SJCRH30 (cell line): Measurements from ENCODE around the gene NPY2R. TPM values are rescaled to one million over a fixed set of nuclear protein-coding genes. Genes with fewer than 3 reads are reported as not detected.

Source experiments
- DNase-seq, 2 experiments: peaks; one replicate each; pipeline ENCODE4 v3.0.0-alpha.2; 2015 to 2020
- H3K27ac ChIP-seq: fragments of 250-450 bp; sonication (Bioruptor Pico); 2 replicates; pipeline ENCODE4 v1.5.1; 2020; ENCODE audit warnings: mild to moderate bottlenecking, moderate library complexity
- H3K27me3 ChIP-seq: fragments of 250-450 bp; sonication (Bioruptor Pico); 2 replicates; pipeline ENCODE4 v1.5.1; 2020; ENCODE audit warnings: mild to moderate bottlenecking, moderate library complexity
- H3K36me3 ChIP-seq: fragments of 250-450 bp; sonication (Bioruptor Pico); 2 replicates; pipeline ENCODE4 v1.5.1; 2020; ENCODE audit warnings: mild to moderate bottlenecking, moderate library complexity
- H3K4me1 ChIP-seq: fragments of 250-450 bp; sonication (Bioruptor Pico); 2 replicates; pipeline ENCODE4 v1.5.1; 2020; ENCODE audit warnings: mild to moderate bottlenecking, moderate library complexity
- H3K4me3 ChIP-seq: fragments of 250-450 bp; sonication (Bioruptor Pico); 2 replicates; pipeline ENCODE4 v1.5.1; 2020; ENCODE audit warnings: mild to moderate bottlenecking, moderate library complexity
- H3K9me3 ChIP-seq: fragments of 250-450 bp; sonication (Bioruptor Pico); replicated peaks from 2 replicates; pipeline ENCODE4 v1.5.1; 2020; ENCODE audit warnings: mild to moderate bottlenecking, moderate library complexity
- total RNA-seq: library from RNA; depleted of rRNA; stranded (reverse); fragments of >200 nt; shearing (Covaris generic); gene quantifications from 2 replicates; pipeline ENCODE4 v1.2.3, GENCODE V29; 2014; rRNA removed

NPY2R gene, protein sequence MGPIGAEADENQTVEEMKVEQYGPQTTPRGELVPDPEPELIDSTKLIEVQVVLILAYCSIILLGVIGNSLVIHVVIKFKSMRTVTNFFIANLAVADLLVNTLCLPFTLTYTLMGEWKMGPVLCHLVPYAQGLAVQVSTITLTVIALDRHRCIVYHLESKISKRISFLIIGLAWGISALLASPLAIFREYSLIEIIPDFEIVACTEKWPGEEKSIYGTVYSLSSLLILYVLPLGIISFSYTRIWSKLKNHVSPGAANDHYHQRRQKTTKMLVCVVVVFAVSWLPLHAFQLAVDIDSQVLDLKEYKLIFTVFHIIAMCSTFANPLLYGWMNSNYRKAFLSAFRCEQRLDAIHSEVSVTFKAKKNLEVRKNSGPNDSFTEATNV
- not detected in 2 replicates for total RNA-seq

GRCh38 chr4:155208258-155209054 is at the start of gene NPY2R:
Gene NPY2R, plus strand, starts transcription at chr4:155208636. Its CDS starts 5,304 bp downstream, at chr4:155213940.
- Histone ChIP-seq H3K36me3 (no peaks in the 10 kb centered on the region), H3K27me3 (no peaks in the 10 kb centered on the region), H3K9me3 (no peaks in the 10 kb centered on the region), H3K4me3 (no peak within 1 kb of the TSS), H3K27ac (no peak within 1 kb of the TSS), H3K4me1 (no peaks in the 10 kb centered on the region)
- DNase-seq: no peak

- H3K9me3 ChIP-seq: no peaks in the 10 kb centered on the region
- no peak overlapping the region for H3K27ac ChIP-seq
- H3K4me1 ChIP-seq: no peaks in the 10 kb centered on the region
- no peak overlapping the region for H3K4me3 ChIP-seq
- DNase-seq: no peak
- no peaks in the 10 kb centered on the region for H3K36me3 ChIP-seq
- no peaks in the 10 kb centered on the region for H3K27me3 ChIP-seq
These were observed 47.1 kb upstream of the NPY2R start for GRCh38 chr4:155161357-155161756.

GRCh38 chr4:155164718-155165117 is 43.7 kb upstream of the NPY2R start:
- no peak overlapping the region for H3K4me3 ChIP-seq
- no peaks in the 10 kb centered on the region for H3K4me1 ChIP-seq
- no peak for DNase-seq
- H3K27me3 ChIP-seq: no peaks in the 10 kb centered on the region
- H3K27ac ChIP-seq: no peak overlapping the region
- no peaks in the 10 kb centered on the region for H3K36me3 ChIP-seq
- H3K9me3 ChIP-seq: no peaks in the 10 kb centered on the region

- Histone ChIP-seq H3K27me3 (no peaks in the 10 kb centered on the region), H3K36me3 (no peaks in the 10 kb centered on the region), H3K4me1 (no peaks in the 10 kb centered on the region), H3K27ac (no peak overlapping the region), H3K4me3 (no peak overlapping the region), H3K9me3 (no peaks in the 10 kb centered on the region)
- DNase-seq: no peak
These were observed 37.9 kb upstream of the NPY2R start for GRCh38 chr4:155170569-155170968.

- H3K27me3 ChIP-seq: no peaks in the 10 kb centered on the region
- no peak for DNase-seq
These were observed 35.1 kb upstream of the NPY2R start for GRCh38 chr4:155173371-155173770.

GRCh38 chr4:155174668-155175067 is 33.8 kb upstream of the NPY2R start:
- no peak overlapping the region for H3K27ac ChIP-seq
- no peak for DNase-seq
- no peaks in the 10 kb centered on the region for H3K9me3 ChIP-seq
- no peaks in the 10 kb centered on the region for H3K4me1 ChIP-seq
- H3K27me3 ChIP-seq: no peaks in the 10 kb centered on the region
- H3K36me3 ChIP-seq: no peaks in the 10 kb centered on the region
- no peak overlapping the region for H3K4me3 ChIP-seq

More at GRCh38 chr4:155173371-155173770, 35.1 kb upstream of the NPY2R start:
- Histone ChIP-seq H3K4me3 (no peak overlapping the region), H3K9me3 (no peaks in the 10 kb centered on the region), H3K36me3 (no peaks in the 10 kb centered on the region), H3K4me1 (no peaks in the 10 kb centered on the region), H3K27ac (no peak overlapping the region)

DNA sequence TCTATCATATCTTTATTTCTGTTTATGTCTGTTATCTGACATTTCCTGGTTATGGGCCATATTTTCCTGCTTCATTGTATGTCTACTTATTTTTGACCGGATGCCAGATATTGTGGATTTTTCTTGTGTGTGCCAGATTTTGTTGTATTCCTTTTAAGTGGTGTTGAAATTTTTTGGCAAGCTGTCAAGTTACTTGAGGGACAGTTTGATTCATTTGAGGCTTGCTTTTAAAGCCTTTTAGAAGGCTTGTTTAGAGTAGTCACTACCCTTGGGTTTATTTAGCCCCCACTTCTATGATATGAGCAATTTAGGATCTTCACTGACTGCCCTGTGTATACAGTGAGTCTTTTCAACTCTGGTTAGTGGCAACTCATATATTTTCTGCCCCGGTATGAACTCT is 29.2 kb upstream of the NPY2R start:
- Histone ChIP-seq H3K27ac (no peak overlapping the region), H3K36me3 (no peaks in the 10 kb centered on the region), H3K4me3 (no peak overlapping the region), H3K27me3 (no peaks in the 10 kb centered on the region), H3K4me1 (no peaks in the 10 kb centered on the region), H3K9me3 (no peaks in the 10 kb centered on the region)
- no peak for DNase-seq

DNA sequence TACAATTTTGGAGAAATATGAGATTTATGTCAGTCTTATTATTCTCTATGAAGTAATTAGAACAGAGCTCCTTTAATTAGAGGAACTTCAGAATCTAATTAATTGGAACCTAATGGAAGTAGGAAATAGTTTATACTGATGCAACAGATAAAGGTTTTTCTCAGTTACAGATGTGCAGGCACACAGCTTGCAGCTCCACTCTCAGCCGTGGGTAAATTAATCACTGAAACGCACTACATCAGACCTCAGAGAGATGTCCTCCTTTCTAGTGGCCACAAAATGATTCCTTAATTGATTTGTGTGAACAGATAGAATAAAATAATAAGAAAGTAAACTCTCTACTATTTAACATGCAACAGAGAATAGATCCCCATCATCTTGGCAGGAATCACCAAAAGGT is 21.5 kb upstream of the NPY2R start:
- no peaks in the 10 kb centered on the region for H3K9me3 ChIP-seq
- H3K36me3 ChIP-seq: no peaks in the 10 kb centered on the region
- DNase-seq: no peak
- H3K27ac ChIP-seq: no peak overlapping the region
- no peaks in the 10 kb centered on the region for H3K27me3 ChIP-seq
- H3K4me1 ChIP-seq: no peaks in the 10 kb centered on the region
- H3K4me3 ChIP-seq: no peak overlapping the region

DNA sequence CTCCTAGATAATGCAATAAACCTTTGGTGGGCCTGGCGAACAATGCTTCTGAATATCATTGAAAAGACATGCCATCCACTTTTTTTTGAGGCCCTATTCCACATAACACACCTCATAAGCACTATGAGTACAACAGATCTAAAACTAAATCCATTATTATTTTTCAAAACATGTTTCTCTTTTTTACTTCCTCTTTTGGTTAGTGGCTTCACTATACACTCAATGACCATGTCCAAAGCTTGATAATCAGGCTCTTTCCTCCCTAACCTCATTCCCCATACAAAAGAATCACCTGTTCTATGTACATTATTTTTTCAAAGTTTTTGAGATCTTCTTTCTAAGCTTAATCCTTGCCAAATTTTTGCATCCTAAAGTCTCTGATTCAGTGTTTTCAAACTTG is 20.4 kb upstream of the NPY2R start:
- H3K4me1 ChIP-seq: no peaks in the 10 kb centered on the region
- H3K27me3 ChIP-seq: no peaks in the 10 kb centered on the region
- H3K27ac ChIP-seq: no peak overlapping the region
- no peak overlapping the region for H3K4me3 ChIP-seq
- no peaks in the 10 kb centered on the region for H3K9me3 ChIP-seq
- DNase-seq: no peak
- H3K36me3 ChIP-seq: no peaks in the 10 kb centered on the region

GRCh38 chr4:155190099-155190498 is 18.3 kb upstream of the NPY2R start:
- no peak overlapping the region for H3K4me3 ChIP-seq
- no peaks in the 10 kb centered on the region for H3K4me1 ChIP-seq
- no peaks in the 10 kb centered on the region for H3K27me3 ChIP-seq
- DNase-seq: no peak
- no peak overlapping the region for H3K27ac ChIP-seq
- no peaks in the 10 kb centered on the region for H3K9me3 ChIP-seq
- H3K36me3 ChIP-seq: no peaks in the 10 kb centered on the region

GRCh38 chr4:155197757-155198156 is 10.7 kb upstream of the NPY2R start:
- Histone ChIP-seq H3K4me1 (no peaks in the 10 kb centered on the region), H3K27me3 (no peaks in the 10 kb centered on the region), H3K36me3 (no peaks in the 10 kb centered on the region), H3K4me3 (no peak overlapping the region), H3K9me3 (no peaks in the 10 kb centered on the region), H3K27ac (no peak overlapping the region)
- DNase-seq: no peak

DNA sequence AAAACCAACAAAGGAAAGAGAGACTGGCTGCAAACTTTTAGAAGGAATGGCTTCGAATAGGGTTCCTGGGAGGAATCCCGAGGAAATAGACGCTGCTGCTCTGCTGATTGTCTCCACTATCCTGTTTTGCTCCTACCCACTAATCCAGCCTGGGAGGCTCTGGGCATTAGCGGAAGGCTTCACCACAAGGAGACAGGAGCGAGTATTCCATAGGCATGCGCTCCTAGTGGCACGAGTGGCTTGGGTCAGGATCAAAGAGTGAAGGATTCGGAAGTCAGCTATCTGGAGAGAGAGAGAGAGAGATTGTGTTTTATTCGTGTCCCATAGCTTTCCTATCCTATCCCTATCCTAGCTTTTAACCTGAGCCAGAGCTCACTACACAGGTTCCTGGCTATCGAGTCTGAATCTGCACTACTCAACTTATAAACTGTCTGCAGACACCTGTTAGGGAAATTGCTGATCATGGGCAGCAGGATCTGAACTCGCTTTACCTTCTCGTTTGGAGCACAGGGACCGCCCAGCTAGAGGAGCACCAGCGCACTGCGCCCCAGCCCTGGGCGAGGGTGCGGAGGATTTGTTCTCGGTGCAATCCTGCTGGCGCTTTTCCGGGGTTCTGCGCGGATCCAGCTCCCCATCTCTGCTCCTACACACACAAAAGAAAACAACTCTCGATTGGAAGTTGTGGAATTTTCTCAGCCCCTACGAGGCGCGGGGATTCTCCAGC is 740 bp upstream of the NPY2R start:
- H3K27me3 ChIP-seq: no peaks in the 10 kb centered on the region
- no peak for DNase-seq
- H3K27ac ChIP-seq: no peak overlapping the region

GRCh38 chr4:155220025-155220424 is 11.6 kb downstream of the NPY2R start:
- H3K27me3 ChIP-seq: no peaks in the 10 kb centered on the region
- no peak for DNase-seq
- no peaks in the 10 kb centered on the region for H3K4me1 ChIP-seq
- no peak overlapping the region for H3K27ac ChIP-seq
- no peaks in the 10 kb centered on the region for H3K9me3 ChIP-seq
- no peak overlapping the region for H3K4me3 ChIP-seq
- H3K36me3 ChIP-seq: no peaks in the 10 kb centered on the region

More for the DNA sequence above, 740 bp upstream of the NPY2R start:
- Histone ChIP-seq H3K4me3 (no peak overlapping the region), H3K4me1 (no peaks in the 10 kb centered on the region), H3K9me3 (no peaks in the 10 kb centered on the region), H3K36me3 (no peaks in the 10 kb centered on the region)

DNA sequence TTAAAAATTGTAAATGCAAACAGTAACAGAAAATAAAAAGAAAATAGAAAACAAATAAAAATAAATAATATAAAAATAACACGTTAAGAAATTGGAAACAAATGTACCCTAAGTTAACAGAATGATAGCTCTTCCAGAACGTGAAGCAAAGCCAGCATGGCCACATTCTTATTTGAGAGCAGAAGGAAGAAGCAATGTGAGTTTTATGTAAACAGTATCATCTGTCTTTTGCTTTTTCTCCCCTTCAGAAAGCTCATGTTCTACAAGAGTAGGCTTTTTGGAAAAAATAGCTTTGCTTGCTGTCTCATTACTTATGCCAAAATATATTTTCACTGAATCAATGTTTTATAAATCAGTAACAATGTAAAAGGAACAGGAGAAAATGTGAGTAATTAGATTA is 18.7 kb downstream of the NPY2R start:
- no peak for DNase-seq

DNA sequence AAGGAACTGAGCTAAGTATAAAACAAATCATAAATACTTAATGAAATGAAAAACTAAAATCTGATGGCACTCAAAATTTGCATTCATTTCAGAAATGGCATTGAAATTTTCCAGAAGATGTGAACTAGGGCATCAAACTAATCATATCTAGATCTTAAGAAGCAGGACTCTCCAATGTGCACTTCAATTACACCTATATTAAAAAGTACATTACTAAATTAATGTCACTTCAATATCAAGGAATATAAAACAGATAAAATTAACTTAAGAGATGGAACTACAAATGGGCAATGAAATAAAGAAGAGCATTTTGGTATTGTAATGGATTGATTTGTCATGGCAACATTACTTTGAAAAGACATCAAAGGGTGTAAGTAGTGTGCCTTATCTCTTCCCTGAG is 20.3 kb downstream of the NPY2R start:
- Histone ChIP-seq H3K4me1 (no peaks in the 10 kb centered on the region), H3K9me3 (no peaks in the 10 kb centered on the region), H3K27me3 (no peaks in the 10 kb centered on the region), H3K4me3 (no peak overlapping the region), H3K36me3 (no peaks in the 10 kb centered on the region), H3K27ac (no peak overlapping the region)
- no peak for DNase-seq

More for the DNA sequence above, 18.7 kb downstream of the NPY2R start:
- H3K27ac ChIP-seq: no peak overlapping the region
- no peaks in the 10 kb centered on the region for H3K36me3 ChIP-seq
- no peaks in the 10 kb centered on the region for H3K27me3 ChIP-seq
- H3K4me3 ChIP-seq: no peak overlapping the region
- no peaks in the 10 kb centered on the region for H3K9me3 ChIP-seq
- no peaks in the 10 kb centered on the region for H3K4me1 ChIP-seq
